Renal pelvis (tissue), 4 donors: ENCODE results near the gene CALM3. TPM values are rescaled to one million over a fixed set of nuclear protein-coding genes. Genes with fewer than 3 reads are reported as not detected.

Experiments
- DNase-seq: peaks from one replicate; pipeline ENCODE4 v3.0.0-alpha.2; 2013
- polyA plus RNA-seq, 3 donors: library from polyadenylated mRNA; unstranded; fragments of 120-200 nt; gene quantifications; one replicate each; pipeline ENCODE4 v1.2.1, GENCODE V29; 2013; ENCODE audit not compliant: insufficient read length in 3 of 3

CALM3 gene
- polyA plus RNA-seq, 3 donors, result 397 to 507 (median 417) TPM

GRCh38 chr19:46587861-46588260 is 13.3 kb upstream of the CALM3 start:
- no peak for DNase-seq

GRCh38 chr19:46591254-46591653 is 9.9 kb upstream of the CALM3 start:
- DNase-seq, result no peak

GRCh38 chr19:46591870-46592269 is 9.3 kb upstream of the CALM3 start:
- no peak for DNase-seq

- DNase-seq, result no peak
Observed at GRCh38 chr19:46596008-46596407, 5.1 kb upstream of the CALM3 start.

- DNase-seq, result no peak
Observed at GRCh38 chr19:46598372-46598917, 2.7 kb upstream of the CALM3 start.

- no peak for DNase-seq
Observed at GRCh38 chr19:46599716-46600373, 1.3 kb upstream of the CALM3 start.

- DNase-seq, result peak; percentile 98
Observed at GRCh38 chr19:46600384-46601317, 479 bp upstream of the CALM3 start.

- DNase-seq, result no peak
Observed at GRCh38 chr19:46602392-46603194, 1.5 kb downstream of the CALM3 start.

- no peak for DNase-seq
Observed at GRCh38 chr19:46603195-46603637, 2.1 kb downstream of the CALM3 start.

GRCh38 chr19:46603752-46604231 is 2.7 kb downstream of the CALM3 start:
- no peak for DNase-seq

- DNase-seq, result no peak
Observed at GRCh38 chr19:46604781-46605355, 3.7 kb downstream of the CALM3 start.

GRCh38 chr19:46605356-46605821 is 4.3 kb downstream of the CALM3 start:
- DNase-seq, result no peak

GRCh38 chr19:46606019-46606418 is 4.9 kb downstream of the CALM3 start:
- no peak for DNase-seq

- no peak for DNase-seq
Observed at GRCh38 chr19:46606681-46607447, 5.7 kb downstream of the CALM3 start.

- no peak for DNase-seq
Observed at GRCh38 chr19:46607448-46607841, 6.3 kb downstream of the CALM3 start.

- DNase-seq, result no peak
Observed at GRCh38 chr19:46608178-46608577, 7.0 kb downstream of the CALM3 start.

GRCh38 chr19:46608581-46609345 is 7.6 kb downstream of the CALM3 start:
- DNase-seq, result no peak

GRCh38 chr19:46609511-46610412 is 8.6 kb downstream of the CALM3 start:
- DNase-seq, result no peak

GRCh38 chr19:46610413-46610775 is 9.3 kb downstream of the CALM3 start:
- no peak for DNase-seq
